GM21447 (cell line): Measurements from ENCODE around the gene SMIM38.
A peak's percentile ranks its signal among the peaks of the same experiment; 100 is the strongest.

Experiments used
- ATAC-seq: cut with Tn5 transposase; IDR thresholded peaks from one replicate; pipeline ENCODE4 v1.9.1; 2021; ENCODE audit not compliant: unreplicated experiment

Gene SMIM38

GRCh38 chr11:69157822-69158231 lies 2.1 kb downstream of the SMIM38 start:
- no peak for ATAC-seq

- no peak for ATAC-seq
Measured at GRCh38 chr11:69158301-69159149, 2.8 kb downstream of the SMIM38 start.

- no peak for ATAC-seq
Measured at GRCh38 chr11:69159150-69159852, 3.6 kb downstream of the SMIM38 start.

- ATAC-seq = no peak
Measured at GRCh38 chr11:69160296-69161116, 4.8 kb downstream of the SMIM38 start.

GRCh38 chr11:69161117-69161407 lies 5.3 kb downstream of the SMIM38 start:
- no peak for ATAC-seq

GRCh38 chr11:69162505-69162904 lies 6.8 kb downstream of the SMIM38 start:
- no peak for ATAC-seq

GRCh38 chr11:69163842-69164241 lies 8.1 kb downstream of the SMIM38 start:
- no peak for ATAC-seq

GRCh38 chr11:69164824-69165223 lies 9.1 kb downstream of the SMIM38 start:
- ATAC-seq = no peak

- ATAC-seq = no peak
Measured at GRCh38 chr11:69165775-69166174, 10.0 kb downstream of the SMIM38 start.

GRCh38 chr11:69166218-69167115 lies 10.7 kb downstream of the SMIM38 start:
- peak; percentile 95 for ATAC-seq

GRCh38 chr11:69167130-69167915 lies 11.6 kb downstream of the SMIM38 start:
- no peak for ATAC-seq

GRCh38 chr11:69167916-69168691 lies 12.4 kb downstream of the SMIM38 start:
- ATAC-seq = no peak

- no peak for ATAC-seq
Measured at GRCh38 chr11:69169479-69169878, 13.7 kb downstream of the SMIM38 start.

- no peak for ATAC-seq
Measured at GRCh38 chr11:69170704-69171103, 15.0 kb downstream of the SMIM38 start.

- no peak for ATAC-seq
Measured at GRCh38 chr11:69171476-69172240, 15.9 kb downstream of the SMIM38 start.

- no peak for ATAC-seq
Measured at GRCh38 chr11:69172674-69173073, 16.9 kb downstream of the SMIM38 start.

- ATAC-seq = no peak
Measured at GRCh38 chr11:69173331-69173730, 17.6 kb downstream of the SMIM38 start.

GRCh38 chr11:69173925-69174581 lies 18.3 kb downstream of the SMIM38 start:
- ATAC-seq = no peak
